Esophagus muscularis mucosa (tissue), 3 donors: ENCODE results near the gene VEGFC.

Experiments used
- CTCF ChIP-seq, 3 experiments: fragments of 200-600 bp in 2 of 3; fragments of 450-650 bp in 1 of 3; sonication (generic) in 2 of 3; IDR thresholded peaks; one replicate each; pipeline ENCODE4 v1.5.1; 2017 to 2019; ENCODE audit warnings: antibody characterized with exemption in 3 of 3, mild to moderate bottlenecking in 2 of 3, moderate library complexity in 1 of 3
- POLR2A ChIP-seq: fragments of 450-650 bp; IDR thresholded peaks from one replicate; pipeline ENCODE4 v1.6.1; 2017; ENCODE audit warnings: antibody characterized with exemption, moderate library complexity, mild to moderate bottlenecking, low read depth
- POLR2AphosphoS5 ChIP-seq, 2 donors: sonication (generic); formaldehyde crosslinking; IDR thresholded peaks; one replicate each; pipeline ENCODE4 v1.6.1; 2017; ENCODE audit warnings: antibody characterized with exemption in 2 of 2

GRCh38 chr4:176799653-176800052, 6.9 kb upstream of the VEGFC start:
- TF ChIP-seq CTCF (IDR thresholded peaks at IDR 0.05) (no peak), POLR2A (no peak), POLR2AphosphoS5 (IDR thresholded peaks at IDR 0.05) (no peak)
